ENCODE data around the gene NLRP6. TPM values are rescaled to one million over a fixed set of nuclear protein-coding genes. Genes with fewer than 3 reads are reported as not detected.
A peak's percentile ranks its signal among the peaks of the same experiment; 100 is the strongest.

Gene NLRP6
- 1.7 TPM for total RNA-seq
- long read RNA-seq, partial matches to known transcripts, result 3 of 4 reads
- long read RNA-seq, other reads (novel, unspliced or antisense), result 1 of 4 reads

DNA sequence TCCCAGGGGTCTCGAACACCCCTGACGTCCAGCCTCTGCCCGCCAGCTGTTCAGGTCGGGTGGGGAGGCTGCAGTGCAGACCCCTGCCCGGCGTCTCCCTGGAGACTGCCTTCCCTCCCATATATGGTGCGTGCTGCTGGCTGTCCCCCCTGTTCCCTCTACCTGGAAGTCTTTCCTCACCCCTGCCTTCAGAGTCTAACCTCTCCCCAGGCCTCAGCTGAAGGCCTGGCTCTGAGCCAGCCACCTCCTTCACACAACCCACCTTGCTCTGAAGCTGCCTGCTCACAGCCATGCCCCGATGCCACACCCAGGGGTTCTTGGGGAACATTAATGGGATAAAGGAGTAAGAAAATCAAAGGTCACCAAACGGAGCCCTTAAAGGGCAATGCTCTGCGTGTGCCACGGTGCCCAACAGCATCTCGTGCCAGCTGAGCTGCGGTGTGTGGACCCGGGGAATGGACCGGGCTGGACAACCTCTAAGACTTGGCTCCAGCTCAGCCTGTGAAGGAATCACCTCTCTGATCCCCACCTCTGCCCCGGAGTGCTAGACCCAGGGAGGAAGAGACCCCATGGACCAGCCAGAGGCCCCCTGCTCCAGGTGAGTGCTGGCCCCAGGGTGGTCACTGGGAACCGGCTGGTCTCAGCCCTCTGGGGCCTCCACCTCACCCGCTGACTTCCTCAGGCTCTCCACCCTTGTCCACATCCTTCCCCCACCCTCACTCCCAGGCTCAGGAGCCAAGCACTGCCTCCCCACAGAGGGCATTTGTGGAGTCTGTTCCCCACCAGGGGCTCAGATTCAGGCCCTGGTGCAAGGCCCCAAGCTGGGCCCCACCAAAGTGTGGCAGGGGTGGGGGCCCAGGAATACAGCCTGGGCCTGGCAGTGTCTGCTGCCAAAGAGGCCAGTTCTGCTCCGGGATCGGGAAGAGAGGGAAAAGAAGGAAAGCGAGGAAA, at the start of gene NLRP6:
Gene NLRP6, plus strand, starts transcription at position 407 of the 951 bp plus-strand sequence. Its CDS starts 163 bp downstream, at position 570.
- TF ChIP-seq, protein P1, sequence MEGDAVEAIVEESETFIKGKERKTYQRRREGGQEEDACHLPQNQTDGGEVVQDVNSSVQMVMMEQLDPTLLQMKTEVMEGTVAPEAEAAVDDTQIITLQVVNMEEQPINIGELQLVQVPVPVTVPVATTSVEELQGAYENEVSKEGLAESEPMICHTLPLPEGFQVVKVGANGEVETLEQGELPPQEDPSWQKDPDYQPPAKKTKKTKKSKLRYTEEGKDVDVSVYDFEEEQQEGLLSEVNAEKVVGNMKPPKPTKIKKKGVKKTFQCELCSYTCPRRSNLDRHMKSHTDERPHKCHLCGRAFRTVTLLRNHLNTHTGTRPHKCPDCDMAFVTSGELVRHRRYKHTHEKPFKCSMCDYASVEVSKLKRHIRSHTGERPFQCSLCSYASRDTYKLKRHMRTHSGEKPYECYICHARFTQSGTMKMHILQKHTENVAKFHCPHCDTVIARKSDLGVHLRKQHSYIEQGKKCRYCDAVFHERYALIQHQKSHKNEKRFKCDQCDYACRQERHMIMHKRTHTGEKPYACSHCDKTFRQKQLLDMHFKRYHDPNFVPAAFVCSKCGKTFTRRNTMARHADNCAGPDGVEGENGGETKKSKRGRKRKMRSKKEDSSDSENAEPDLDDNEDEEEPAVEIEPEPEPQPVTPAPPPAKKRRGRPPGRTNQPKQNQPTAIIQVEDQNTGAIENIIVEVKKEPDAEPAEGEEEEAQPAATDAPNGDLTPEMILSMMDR (IDR thresholded peaks at IDR 0.05), result no peak
- no peaks in the 10 kb centered on the region for H3K9me3 ChIP-seq
- no peaks in the 10 kb centered on the region for H3K36me3 ChIP-seq
- peaks cover 55% of the 10 kb centered on the region for H3K27me3 ChIP-seq
- no peak within 1 kb of the TSS for H3K27ac ChIP-seq
- intact Hi-C loops (cut with DNase I), result no loop called here
- H3K4me3 ChIP-seq, result peak within 1 kb of the TSS; percentile 35
- peaks cover 30% of the 10 kb centered on the region for H3K4me1 ChIP-seq
- no peak for ATAC-seq
- peak; percentile 64 for DNase-seq

- intact Hi-C loops (cut with DNase I), result no loop called here
- DNase-seq, result no peak
Observed at GRCh38 chr11:230431-230830, 47.8 kb upstream of the NLRP6 start.

DNA sequence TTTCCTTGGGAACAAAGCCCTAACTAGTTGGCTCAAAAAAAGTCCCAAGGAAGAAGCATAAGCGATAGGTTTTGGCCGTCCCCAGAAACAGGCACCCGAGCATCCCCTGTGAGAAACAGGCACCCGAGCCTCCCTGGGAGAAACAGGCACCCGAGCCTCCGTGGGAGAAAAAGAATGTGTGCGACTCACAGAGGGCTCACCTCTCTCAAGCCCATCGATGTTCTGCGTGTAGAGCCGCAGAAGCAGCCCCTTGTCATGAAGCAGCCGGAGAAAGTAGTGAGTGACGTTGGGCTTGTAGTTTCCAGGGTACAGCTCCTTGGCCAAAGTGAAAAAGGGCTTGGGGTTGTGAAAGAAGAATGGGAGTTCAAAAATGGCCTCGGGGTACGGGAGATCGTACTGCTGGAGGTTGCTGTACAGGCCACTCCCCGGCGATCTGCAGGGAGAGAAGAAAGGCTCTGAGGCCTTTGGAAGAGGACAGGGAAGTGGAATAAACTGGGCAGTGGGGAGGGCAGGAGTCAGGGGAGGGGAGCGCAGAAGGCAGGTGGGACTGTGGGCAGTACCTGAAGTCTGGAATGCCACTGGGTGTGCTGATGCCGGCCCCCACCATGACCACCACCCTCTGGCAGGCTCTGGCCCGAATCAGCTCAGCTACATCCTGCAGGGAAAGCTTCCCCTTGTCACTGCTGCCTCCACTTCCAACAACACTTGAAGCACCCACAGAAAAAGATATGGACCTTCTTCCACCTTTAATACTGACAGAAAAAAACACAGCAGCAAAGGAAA, 45.2 kb upstream of the NLRP6 start:
- Histone ChIP-seq H3K27me3 (no peaks in the 10 kb centered on the region), H3K36me3 (peaks cover 5% of the 10 kb centered on the region), H3K4me1 (peaks cover 14% of the 10 kb centered on the region), H3K27ac (no peak overlapping the region), H3K4me3 (no peak overlapping the region), H3K9me3 (no peaks in the 10 kb centered on the region)
- DNase-seq (no peak), ATAC-seq (no peak)
- TF ChIP-seq, protein P1 (IDR thresholded peaks at IDR 0.05), result no peak
- intact Hi-C loops (cut with DNase I), result no loop called here

More at GRCh38 chr11:230431-230830, 47.8 kb upstream of the NLRP6 start:
- ATAC-seq, result no peak
- TF ChIP-seq, protein P1 (IDR thresholded peaks at IDR 0.05), result no peak
- Histone ChIP-seq H3K9me3 (no peaks in the 10 kb centered on the region), H3K4me3 (no peak overlapping the region), H3K36me3 (peaks cover 5% of the 10 kb centered on the region), H3K4me1 (peaks cover 5% of the 10 kb centered on the region), H3K27ac (no peak overlapping the region), H3K27me3 (no peaks in the 10 kb centered on the region)

DNA sequence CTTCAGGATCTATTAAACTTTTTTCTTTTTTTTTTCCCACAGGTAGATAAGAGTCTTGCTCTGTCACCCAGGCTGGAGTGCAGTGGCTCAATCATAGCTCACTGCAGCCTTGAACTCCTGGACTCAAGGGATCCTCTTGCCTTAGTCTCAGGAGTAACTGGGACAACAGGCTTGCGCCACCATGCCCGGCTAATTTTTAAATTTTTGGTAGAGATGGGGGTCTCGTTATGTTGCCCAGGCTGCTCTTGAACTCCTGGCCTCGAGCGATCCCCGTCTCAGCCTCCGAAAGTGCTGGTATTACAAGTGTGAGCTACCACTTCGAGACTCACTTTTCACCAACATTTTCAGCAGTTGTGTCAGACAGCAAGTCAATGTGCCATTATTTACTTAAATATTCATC, 43.0 kb upstream of the NLRP6 start:
- H3K36me3 ChIP-seq, result peaks cover 20% of the 10 kb centered on the region
- TF ChIP-seq, protein P1 (IDR thresholded peaks at IDR 0.05), result no peak
- intact Hi-C loops (cut with DNase I), result no loop called here
- no peak for DNase-seq
- H3K4me3 ChIP-seq, result peak overlapping the region; percentile 100
- ATAC-seq, result no peak
- no peaks in the 10 kb centered on the region for H3K27me3 ChIP-seq
- no peaks in the 10 kb centered on the region for H3K9me3 ChIP-seq
- H3K4me1 ChIP-seq, result peaks cover 22% of the 10 kb centered on the region
- peak overlapping the region; percentile 91 for H3K27ac ChIP-seq

DNA sequence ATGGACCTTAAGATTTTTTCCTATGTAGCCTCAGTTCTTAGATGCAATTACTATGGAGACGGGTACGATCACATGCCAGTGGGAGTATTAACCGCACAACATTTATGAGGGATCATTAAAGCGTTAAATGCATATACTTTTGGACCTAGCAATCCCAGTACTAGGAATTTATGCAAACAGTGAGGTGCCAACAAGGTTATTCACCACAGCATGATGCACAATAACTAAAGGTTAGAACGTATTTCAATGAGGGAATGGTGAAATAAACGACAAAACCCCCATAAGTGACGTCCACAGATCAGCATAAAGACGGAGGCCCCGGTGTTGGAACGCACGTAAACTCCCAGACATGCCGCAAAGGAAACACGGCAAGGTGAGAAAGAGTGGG, 42.6 kb upstream of the NLRP6 start:
- DNase-seq (no peak), ATAC-seq (no peak)
- H3K36me3 ChIP-seq, result peaks cover 22% of the 10 kb centered on the region
- H3K4me3 ChIP-seq, result peak overlapping the region; percentile 100
- peak overlapping the region; percentile 91 for H3K27ac ChIP-seq
- no peaks in the 10 kb centered on the region for H3K9me3 ChIP-seq
- intact Hi-C loops (cut with DNase I), result no loop called here
- TF ChIP-seq, protein P1 (IDR thresholded peaks at IDR 0.05), result no peak
- peaks cover 22% of the 10 kb centered on the region for H3K4me1 ChIP-seq
- H3K27me3 ChIP-seq, result no peaks in the 10 kb centered on the region

Data from upper lobe of right lung (tissue), 1 donor.